Testis (tissue), 3 donors: ENCODE results near the gene TAF13. TPM values are rescaled to one million over a fixed set of nuclear protein-coding genes. Genes with fewer than 3 reads are reported as not detected.

Source experiments
- DNase-seq: peaks from one replicate; pipeline ENCODE4 v3.0.0-alpha.2; 2019
- H3K27ac ChIP-seq, 2 donors: fragments of 200-600 bp; sonication (generic); one replicate each; pipeline ENCODE4 v1.5.1; 2019
- H3K27me3 ChIP-seq: fragments of 200-600 bp; sonication (generic); one replicate; pipeline ENCODE4 v1.5.1; 2019
- H3K36me3 ChIP-seq: fragments of 200-600 bp; sonication (generic); one replicate; pipeline ENCODE4 v1.5.1; 2017; ENCODE audit warnings: low read depth; ENCODE audit errors: missing control alignments
- H3K4me1 ChIP-seq: fragments of 200-600 bp; sonication (generic); one replicate; pipeline ENCODE4 v1.5.1; 2019
- H3K4me3 ChIP-seq, 2 donors: fragments of 200-600 bp; sonication (generic); one replicate each; pipeline ENCODE4 v1.5.1; 2017 to 2019
- H3K9me3 ChIP-seq: fragments of 200-600 bp; sonication (generic); one replicate; pipeline ENCODE4 v1.5.1; 2017
- CTCF ChIP-seq, 3 experiments: fragments of 450-650 bp in 2 of 3; fragments of 200-600 bp in 1 of 3; sonication (generic) in 1 of 3; IDR thresholded peaks; one replicate each; pipeline ENCODE4 v1.5.1; 2016 to 2019; ENCODE audit warnings: antibody characterized with exemption in 3 of 3, mild to moderate bottlenecking in 2 of 3, moderate library complexity in 1 of 3
- POLR2A ChIP-seq: fragments of 450-650 bp; IDR thresholded peaks from one replicate; pipeline ENCODE4 v1.6.1; 2017; ENCODE audit warnings: antibody characterized with exemption, mild to moderate bottlenecking, moderate library complexity
- WGBS, 2 donors: methylation state at CpG; one replicate each; pipeline ENCODE4 v1.1.5; 2018; 5-methylcytosine and 5-hydroxymethylcytosine counted together
- intact Hi-C: fragments of 100-400 bp; cut with DNase I; formaldehyde crosslinking; loops from one replicate; pipeline ENCODE4 v1.15.1; 2023; ENCODE audit warnings: low total_unique reads
- polyA plus RNA-seq: library from polyadenylated mRNA; stranded (reverse); fragments of 350-450 nt; fragmentation: Illumina TruSeq; extraction: RNeasy Lipid Tissue Mini Kit (QIAGEN cat#74804); gene quantifications from one replicate; pipeline ENCODE4 v1.2.3, GENCODE V29; 2014; ENCODE audit warnings: low read depth, low replicate concordance; ENCODE audit not compliant: insufficient read depth
- total RNA-seq, 2 donors: library from RNA; depleted of rRNA; stranded (reverse); fragments of >200 nt; gene quantifications; one replicate each; pipeline ENCODE4 v1.2.3, GENCODE V29; 2016

The TAF13 gene
- total and polyA plus RNA-seq, 3 donors from 2014 or later: 27.9 to 42.0 (median 38.5) TPM

- H3K27ac ChIP-seq: no peak overlapping the region
- no peak overlapping the region for H3K4me3 ChIP-seq
- intact Hi-C loops: no loop called here
- no peaks in the 10 kb centered on the region for H3K36me3 ChIP-seq
- peaks cover 14% of the 10 kb centered on the region for H3K4me1 ChIP-seq
- no peak for DNase-seq
- no peaks in the 10 kb centered on the region for H3K9me3 ChIP-seq
- H3K27me3 ChIP-seq: no peaks in the 10 kb centered on the region
- TF ChIP-seq CTCF (IDR thresholded peaks at IDR 0.05): no peak
- no peak for TF ChIP-seq POLR2A
- 62 to 76% methylated on average over 1 of the region's 1 CpG for WGBS, 2 donors
Observed at GRCh38 chr1:109094871-109095270, 19.1 kb upstream of the TAF13 start.

- H3K9me3 ChIP-seq: no peaks in the 10 kb centered on the region
- H3K4me1 ChIP-seq: peaks cover 14% of the 10 kb centered on the region
- no peak for DNase-seq
- TF ChIP-seq CTCF (IDR thresholded peaks at IDR 0.05) (no peak), POLR2A (no peak)
- H3K4me3 ChIP-seq: no peak overlapping the region
- H3K36me3 ChIP-seq: no peaks in the 10 kb centered on the region
- no peak overlapping the region for H3K27ac ChIP-seq
- intact Hi-C loops: no loop called here
- no peaks in the 10 kb centered on the region for H3K27me3 ChIP-seq
- 59 to 85% methylated on average over 7 of the region's 7 CpGs for WGBS, 2 donors
Observed at GRCh38 chr1:109094377-109094803, 18.6 kb upstream of the TAF13 start.

- intact Hi-C loops: no loop called here
- Histone ChIP-seq H3K27me3 (no peaks in the 10 kb centered on the region), H3K27ac (peak overlapping the region; percentile 96 to 98), H3K9me3 (no peaks in the 10 kb centered on the region), H3K36me3 (no peaks in the 10 kb centered on the region), H3K4me3 (peak overlapping the region; percentile 82 to 84), H3K4me1 (peaks cover 14% of the 10 kb centered on the region)
- WGBS, 2 donors: 0 to 2% methylated on average over 1 of the region's 1 CpG
- TF ChIP-seq CTCF (IDR thresholded peaks at IDR 0.05): no peak
- no peak for TF ChIP-seq POLR2A
- DNase-seq: no peak
Observed at GRCh38 chr1:109091839-109092193, 16.0 kb upstream of the TAF13 start.

GRCh38 chr1:109091078-109091838 is 15.5 kb upstream of the TAF13 start:
- no peaks in the 10 kb centered on the region for H3K27me3 ChIP-seq
- no peak for DNase-seq
- H3K4me1 ChIP-seq: peaks cover 14% of the 10 kb centered on the region
- 2 to 3% methylated on average over 13 of the region's 13 CpGs for WGBS, 2 donors
- peak overlapping the region; percentile 82 to 84 for H3K4me3 ChIP-seq
- TF ChIP-seq POLR2A (no peak), CTCF (IDR thresholded peaks at IDR 0.05) (no peak)
- H3K36me3 ChIP-seq: no peaks in the 10 kb centered on the region
- H3K27ac ChIP-seq: peak overlapping the region; percentile 96 to 98
- no peaks in the 10 kb centered on the region for H3K9me3 ChIP-seq
- intact Hi-C loops: no loop called here
